Brain microvascular endothelial cell (primary cell): Measurements from ENCODE around the gene SLC15A1.

Source experiments
- DNase-seq: peaks from one replicate; pipeline ENCODE4 v3.0.0-alpha.2; 2020
- H3K27ac ChIP-seq: fragments of 250-450 bp; sonication (Bioruptor Pico); 2 replicates; pipeline ENCODE4 v1.5.1; 2020; ENCODE audit warnings: mild to moderate bottlenecking, moderate library complexity
- H3K27me3 ChIP-seq: fragments of 250-450 bp; sonication (Bioruptor Pico); replicated peaks from 2 replicates; pipeline ENCODE4 v1.5.1; 2020; ENCODE audit warnings: mild to moderate bottlenecking
- H3K36me3 ChIP-seq: fragments of 250-450 bp; sonication (Bioruptor Pico); replicated peaks from 2 replicates; pipeline ENCODE4 v1.5.1; 2020; ENCODE audit warnings: mild to moderate bottlenecking
- H3K4me3 ChIP-seq: 2 replicates; pipeline ENCODE4 v1.5.1; 2011; ENCODE audit warnings: low read depth, mild to moderate bottlenecking, control low read depth, low read length, moderate library complexity
- CTCF ChIP-seq: IDR thresholded peaks from 2 replicates; pipeline ENCODE4 v1.5.1; 2011; ENCODE audit warnings: low read depth, mild to moderate bottlenecking, moderate library complexity, low read length, control low read depth, inconsistent platforms; ENCODE audit errors: missing control alignments
- in situ Hi-C: cut with HindIII; loops from 2 replicates; pipeline ENCODE4 v1.10.0; 2017; ENCODE audit warnings: low sequenced_read_pairs, low pct_ligation_motif_present

The SLC15A1 gene

GRCh38 chr13:98689347-98689968 is 63.0 kb downstream of the SLC15A1 start:
- H3K36me3 ChIP-seq, result no peaks in the 10 kb centered on the region
- no peak overlapping the region for H3K27ac ChIP-seq
- in situ Hi-C loops, result no loop called here
- DNase-seq, result no peak
- no peak overlapping the region for H3K4me3 ChIP-seq
- no peak for TF ChIP-seq CTCF
- H3K27me3 ChIP-seq, result no peaks in the 10 kb centered on the region

GRCh38 chr13:98688373-98688772 is 64.1 kb downstream of the SLC15A1 start:
- in situ Hi-C loops, result no loop called here
- no peak for DNase-seq
- no peak for TF ChIP-seq CTCF
- Histone ChIP-seq H3K4me3 (no peak overlapping the region), H3K27ac (no peak overlapping the region), H3K27me3 (no peaks in the 10 kb centered on the region), H3K36me3 (no peaks in the 10 kb centered on the region)

DNA sequence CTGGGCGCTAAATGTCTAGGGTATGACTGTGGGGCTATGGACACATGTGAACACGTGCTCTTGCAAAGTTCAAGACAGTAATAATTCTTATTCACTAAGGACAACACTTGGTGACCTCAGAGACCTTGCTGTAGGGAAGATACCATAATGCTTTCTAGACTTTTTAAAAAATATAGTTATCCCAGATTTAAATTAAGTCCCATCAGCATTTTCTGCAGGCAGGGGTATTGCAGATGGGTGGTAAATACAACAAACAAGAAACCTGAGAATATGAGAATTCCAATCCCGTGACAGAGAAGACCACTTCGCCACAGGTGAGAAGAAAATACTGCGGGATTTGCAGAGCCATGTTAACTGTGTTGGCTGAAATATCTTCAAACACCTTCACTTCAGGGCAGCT is 65.2 kb downstream of the SLC15A1 start:
- in situ Hi-C loops, result no loop called here
- Histone ChIP-seq H3K27me3 (no peaks in the 10 kb centered on the region), H3K27ac (no peak overlapping the region), H3K36me3 (no peaks in the 10 kb centered on the region), H3K4me3 (no peak overlapping the region)
- TF ChIP-seq CTCF, result no peak
- DNase-seq, result no peak

GRCh38 chr13:98686270-98686669 is 66.2 kb downstream of the SLC15A1 start:
- no peak for TF ChIP-seq CTCF
- H3K36me3 ChIP-seq, result no peaks in the 10 kb centered on the region
- no peak overlapping the region for H3K4me3 ChIP-seq
- DNase-seq, result no peak
- in situ Hi-C loops, result no loop called here
- H3K27ac ChIP-seq, result no peak overlapping the region
- H3K27me3 ChIP-seq, result no peaks in the 10 kb centered on the region

- no peaks in the 10 kb centered on the region for H3K27me3 ChIP-seq
- no peak overlapping the region for H3K27ac ChIP-seq
- H3K36me3 ChIP-seq, result no peaks in the 10 kb centered on the region
- in situ Hi-C loops, result no loop called here
- no peak overlapping the region for H3K4me3 ChIP-seq
- TF ChIP-seq CTCF, result no peak
- no peak for DNase-seq
These were observed 67.3 kb downstream of the SLC15A1 start for GRCh38 chr13:98685146-98685545.

GRCh38 chr13:98681049-98681448 is 71.4 kb downstream of the SLC15A1 start:
- DNase-seq, result no peak
- no peak overlapping the region for H3K27ac ChIP-seq
- no peaks in the 10 kb centered on the region for H3K27me3 ChIP-seq
- TF ChIP-seq CTCF, result no peak
- in situ Hi-C loops, result no loop called here
- no peaks in the 10 kb centered on the region for H3K36me3 ChIP-seq
- H3K4me3 ChIP-seq, result no peak overlapping the region
